Superior temporal gyrus (tissue), 1 donor: ENCODE data around the gene CAPRIN2.

ENCODE experiments used
- DNase-seq: peaks from one replicate; pipeline ENCODE4 v3.0.0-alpha.2; 2016; ENCODE audit errors: extremely low spot score

Gene CAPRIN2, protein sequence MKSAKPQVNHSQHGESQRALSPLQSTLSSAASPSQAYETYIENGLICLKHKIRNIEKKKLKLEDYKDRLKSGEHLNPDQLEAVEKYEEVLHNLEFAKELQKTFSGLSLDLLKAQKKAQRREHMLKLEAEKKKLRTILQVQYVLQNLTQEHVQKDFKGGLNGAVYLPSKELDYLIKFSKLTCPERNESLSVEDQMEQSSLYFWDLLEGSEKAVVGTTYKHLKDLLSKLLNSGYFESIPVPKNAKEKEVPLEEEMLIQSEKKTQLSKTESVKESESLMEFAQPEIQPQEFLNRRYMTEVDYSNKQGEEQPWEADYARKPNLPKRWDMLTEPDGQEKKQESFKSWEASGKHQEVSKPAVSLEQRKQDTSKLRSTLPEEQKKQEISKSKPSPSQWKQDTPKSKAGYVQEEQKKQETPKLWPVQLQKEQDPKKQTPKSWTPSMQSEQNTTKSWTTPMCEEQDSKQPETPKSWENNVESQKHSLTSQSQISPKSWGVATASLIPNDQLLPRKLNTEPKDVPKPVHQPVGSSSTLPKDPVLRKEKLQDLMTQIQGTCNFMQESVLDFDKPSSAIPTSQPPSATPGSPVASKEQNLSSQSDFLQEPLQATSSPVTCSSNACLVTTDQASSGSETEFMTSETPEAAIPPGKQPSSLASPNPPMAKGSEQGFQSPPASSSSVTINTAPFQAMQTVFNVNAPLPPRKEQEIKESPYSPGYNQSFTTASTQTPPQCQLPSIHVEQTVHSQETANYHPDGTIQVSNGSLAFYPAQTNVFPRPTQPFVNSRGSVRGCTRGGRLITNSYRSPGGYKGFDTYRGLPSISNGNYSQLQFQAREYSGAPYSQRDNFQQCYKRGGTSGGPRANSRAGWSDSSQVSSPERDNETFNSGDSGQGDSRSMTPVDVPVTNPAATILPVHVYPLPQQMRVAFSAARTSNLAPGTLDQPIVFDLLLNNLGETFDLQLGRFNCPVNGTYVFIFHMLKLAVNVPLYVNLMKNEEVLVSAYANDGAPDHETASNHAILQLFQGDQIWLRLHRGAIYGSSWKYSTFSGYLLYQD

DNA sequence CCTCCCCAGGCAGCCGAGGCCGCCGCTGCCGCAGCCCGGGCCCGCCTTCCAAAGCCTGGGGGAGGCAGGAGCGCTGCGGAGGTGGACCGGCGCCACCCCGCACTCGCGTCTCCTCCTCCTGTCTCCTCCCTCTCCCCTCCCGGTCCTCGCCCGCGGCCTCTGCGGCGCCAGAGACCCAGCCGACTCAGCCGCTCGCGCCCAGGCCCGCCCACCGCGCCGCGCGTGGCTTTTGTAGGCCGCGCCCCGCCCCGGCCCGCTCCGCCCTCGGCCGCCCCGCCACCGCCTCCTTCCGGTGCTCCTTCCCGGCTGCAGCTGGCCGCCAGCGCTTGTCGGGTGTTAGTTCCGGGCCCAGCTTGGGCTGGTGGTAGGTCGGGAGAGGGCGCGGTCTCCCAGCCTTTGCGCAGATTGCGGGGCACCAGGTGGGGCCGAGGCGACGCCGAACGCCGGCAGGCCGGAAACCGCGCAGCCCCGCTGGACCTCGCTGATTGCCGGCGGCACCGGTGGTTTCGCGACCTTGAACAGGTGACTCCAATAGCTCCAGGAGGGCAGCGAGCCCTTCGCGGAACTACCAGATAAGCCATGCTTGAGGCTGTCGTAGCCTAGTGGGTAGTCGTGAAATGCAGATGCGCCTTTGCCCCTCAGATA, at the start of gene CAPRIN2:
CAPRIN2 (minus strand) TSS at position 202 of the 645 bp plus-strand sequence. CDS start 1,431 bp downstream, outside the sequence.
- peak; percentile 84 for DNase-seq

DNA sequence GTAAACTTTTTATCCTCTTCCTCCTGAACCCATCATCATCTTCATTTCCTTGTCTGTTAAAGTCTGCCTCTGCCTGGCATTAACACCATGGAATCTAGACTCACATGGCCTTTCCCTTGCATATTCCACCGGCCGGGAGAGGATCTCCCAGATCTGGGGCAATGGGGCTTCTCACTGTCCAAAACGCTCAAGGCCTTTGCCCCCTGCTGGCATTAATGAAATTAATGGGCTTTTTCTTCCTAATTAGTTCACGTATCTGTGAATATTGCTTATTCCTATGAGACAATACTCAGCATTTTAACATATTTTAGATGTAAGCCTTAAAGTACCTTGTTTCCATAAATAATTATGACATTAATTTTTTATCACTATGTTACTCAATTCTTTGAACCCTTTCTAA, 42.9 kb upstream of the CAPRIN2 start:
- no peak for DNase-seq

DNA sequence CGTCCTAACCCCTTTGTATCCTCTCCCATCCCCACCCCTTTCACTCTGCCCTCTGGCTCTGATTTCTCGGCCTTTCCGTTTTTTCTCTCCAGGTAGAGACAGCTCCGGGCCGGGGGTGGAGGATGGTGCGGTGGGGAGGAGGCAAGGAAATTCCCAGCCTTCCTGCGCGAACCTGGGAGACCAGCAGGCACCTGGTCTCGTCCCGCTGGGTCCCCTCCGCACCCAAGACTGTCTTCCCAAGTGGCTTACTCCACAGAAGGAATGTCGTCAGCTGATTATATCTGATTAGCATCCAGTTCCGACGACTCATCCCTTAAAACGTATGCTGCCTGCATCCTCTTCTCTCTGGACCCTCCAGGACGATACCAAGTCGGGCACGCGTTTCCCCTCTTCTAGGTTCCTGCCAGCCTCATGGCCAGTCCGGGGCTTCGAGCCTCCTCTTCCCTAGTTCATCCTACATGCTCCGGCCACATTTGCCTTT, 42.2 kb upstream of the CAPRIN2 start:
- no peak for DNase-seq

DNA sequence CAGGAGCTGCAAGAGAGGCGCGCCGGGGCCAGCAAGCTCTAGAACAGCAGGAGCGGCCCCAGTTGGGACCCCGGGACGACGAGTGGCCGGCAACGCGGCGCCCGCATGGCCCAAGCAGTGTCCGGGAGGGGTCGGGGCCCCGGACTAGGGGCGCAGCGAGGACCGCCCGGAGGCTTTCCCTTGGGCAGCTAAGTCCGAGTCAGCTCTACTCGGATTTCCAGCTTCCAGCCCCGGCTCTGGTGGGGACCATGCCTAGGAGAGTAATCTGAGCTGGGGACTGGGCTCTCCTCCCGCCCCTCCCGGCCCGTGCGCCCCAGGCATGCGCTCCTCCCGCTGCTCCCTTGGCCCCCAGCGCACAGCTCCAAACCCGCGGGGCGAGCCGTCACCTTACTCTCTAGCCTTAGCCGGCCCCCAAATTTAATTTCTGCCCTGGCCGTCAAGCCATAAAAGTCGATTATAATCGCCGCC, 41.6 kb upstream of the CAPRIN2 start:
- no peak for DNase-seq

DNA sequence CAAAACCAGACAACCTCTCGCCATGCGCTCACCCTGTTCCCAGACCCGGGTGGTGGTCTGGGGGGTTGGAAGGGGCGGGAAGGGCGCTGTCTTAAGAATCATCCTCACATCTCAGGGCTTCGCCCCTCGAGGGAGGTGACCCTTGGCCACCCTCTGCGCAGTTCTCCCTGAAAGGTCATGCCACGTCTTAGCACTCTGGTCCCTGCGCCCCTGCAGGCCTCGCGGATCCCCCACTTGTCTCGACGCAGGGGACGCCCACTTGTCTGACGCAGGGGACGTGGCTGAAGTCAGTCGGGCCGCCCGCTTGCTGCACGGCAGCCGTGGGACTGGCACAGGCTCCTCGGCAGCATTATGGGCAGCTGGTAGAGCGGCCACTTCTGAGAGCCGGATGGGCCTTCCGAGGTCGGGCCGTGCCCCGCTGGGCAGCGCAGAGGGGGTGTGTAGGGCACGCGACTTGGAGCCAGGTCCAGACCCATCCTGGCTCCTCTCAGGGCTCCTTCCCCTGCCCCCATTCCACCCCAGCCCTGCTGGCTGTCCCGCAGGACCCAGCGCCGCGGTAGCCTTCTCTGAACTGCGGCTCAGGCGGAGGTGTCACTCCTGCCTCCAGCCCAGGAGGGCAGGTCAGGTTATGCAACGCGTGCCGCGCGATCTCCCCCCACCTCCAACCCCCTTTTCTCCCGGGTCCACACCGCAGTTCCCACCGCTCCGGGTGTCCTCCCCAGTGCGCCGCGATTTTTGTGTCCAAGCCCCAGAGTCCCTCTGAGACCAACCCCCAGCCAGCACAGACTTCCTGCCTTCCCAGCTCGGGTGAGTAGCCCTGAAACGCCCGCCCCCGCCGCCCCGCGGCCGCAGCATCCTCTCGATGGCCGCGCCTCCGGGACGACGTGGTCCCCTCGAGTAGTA, 40.9 kb upstream of the CAPRIN2 start:
- DNase-seq, result no peak

DNA sequence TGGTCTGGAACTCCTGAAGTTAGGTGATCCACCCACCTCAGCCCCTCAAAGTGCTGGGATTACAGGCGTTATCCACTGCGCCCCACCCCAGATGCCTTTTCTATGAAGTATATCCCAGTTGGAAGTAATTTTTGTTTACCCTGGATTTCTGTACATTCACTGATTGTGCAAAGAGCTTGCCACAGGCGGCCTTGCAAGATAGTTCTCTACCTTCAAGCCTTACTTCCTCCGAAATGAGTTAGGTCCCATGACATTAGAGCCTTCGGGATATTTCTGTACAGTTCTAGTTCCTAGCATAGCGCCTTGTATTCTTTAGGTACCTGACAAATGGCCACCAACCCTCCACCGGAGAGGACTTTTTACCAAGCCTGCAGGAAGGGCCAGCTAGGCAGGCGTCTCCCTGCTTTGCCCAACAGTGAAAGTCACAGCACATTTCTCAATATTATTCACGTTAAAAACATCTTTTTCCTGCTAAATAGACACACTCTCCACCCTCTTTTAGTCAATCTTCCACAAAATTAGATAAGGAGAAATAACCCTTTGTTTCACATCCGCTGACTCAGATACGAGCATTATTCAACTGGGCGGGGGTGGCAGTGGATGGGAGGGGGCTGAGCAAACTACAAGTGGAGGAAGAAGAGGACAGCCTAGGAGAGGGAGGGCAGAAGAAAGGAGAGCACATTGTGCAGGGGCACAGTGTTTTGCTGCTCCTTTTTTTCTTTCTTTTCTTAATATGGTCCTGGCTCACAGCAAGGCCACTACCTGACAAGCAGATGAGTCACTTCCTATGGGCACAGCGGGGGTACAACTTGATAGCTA, 40.0 kb upstream of the CAPRIN2 start:
- no peak for DNase-seq

DNA sequence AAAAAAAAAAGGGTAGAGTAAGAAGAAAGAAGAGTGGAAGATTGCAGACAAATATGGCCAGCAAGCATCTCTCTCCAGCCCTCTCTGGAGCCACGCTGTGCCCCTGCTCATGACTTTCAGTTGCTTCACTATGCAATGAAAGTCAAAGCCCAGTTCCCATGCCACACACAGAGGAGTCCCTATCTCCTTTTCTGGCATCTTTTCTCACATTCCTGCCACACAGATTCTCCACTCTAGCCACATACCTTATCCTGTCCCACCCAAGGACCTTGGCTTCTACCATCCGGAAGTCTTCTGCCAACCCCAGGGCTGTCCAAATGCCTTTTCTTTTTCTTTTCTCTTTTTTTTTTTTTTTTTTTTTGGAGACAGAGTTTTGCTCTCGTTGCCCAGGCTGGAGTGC, 39.3 kb upstream of the CAPRIN2 start:
- DNase-seq, result no peak

DNA sequence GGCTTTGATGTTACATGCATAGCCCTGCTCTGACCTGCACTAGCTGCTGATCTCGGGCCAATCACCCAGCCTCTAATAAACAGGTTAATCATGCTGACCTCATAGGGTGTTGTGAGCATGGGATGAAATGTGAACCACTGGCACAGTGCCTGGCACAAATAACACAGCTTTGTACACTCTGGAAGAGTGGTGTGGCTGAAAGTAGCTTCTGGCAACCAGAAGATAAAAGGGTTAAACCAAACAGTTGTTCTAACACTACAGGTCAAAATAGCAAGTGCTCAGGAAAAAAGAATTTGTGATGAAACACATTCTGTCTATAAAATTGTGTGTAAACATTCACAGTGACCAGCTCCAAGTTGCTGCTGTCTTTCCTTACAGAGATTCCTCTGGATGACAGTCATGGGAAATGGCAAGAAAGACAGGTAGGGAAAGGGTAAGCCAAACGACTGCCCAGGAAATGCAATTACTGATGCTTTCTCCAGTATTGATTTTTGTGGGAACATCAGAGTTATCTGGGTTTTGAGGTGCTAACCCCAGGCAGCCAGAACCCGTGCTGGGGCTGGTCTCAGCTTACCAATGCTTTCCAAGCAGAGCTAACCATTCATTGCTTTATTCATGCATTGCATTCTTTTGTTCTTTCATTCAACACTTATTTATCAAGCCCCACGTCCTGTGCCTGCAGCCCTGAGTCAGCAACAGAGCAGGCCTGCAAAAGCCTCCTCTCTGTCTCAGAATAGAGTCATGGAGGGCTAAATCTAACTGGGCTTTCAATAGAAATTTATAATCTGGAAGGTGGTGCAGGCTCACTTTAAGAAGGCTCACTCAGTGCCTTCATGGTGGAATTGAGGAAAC, 38.1 kb upstream of the CAPRIN2 start:
- DNase-seq, result no peak

DNA sequence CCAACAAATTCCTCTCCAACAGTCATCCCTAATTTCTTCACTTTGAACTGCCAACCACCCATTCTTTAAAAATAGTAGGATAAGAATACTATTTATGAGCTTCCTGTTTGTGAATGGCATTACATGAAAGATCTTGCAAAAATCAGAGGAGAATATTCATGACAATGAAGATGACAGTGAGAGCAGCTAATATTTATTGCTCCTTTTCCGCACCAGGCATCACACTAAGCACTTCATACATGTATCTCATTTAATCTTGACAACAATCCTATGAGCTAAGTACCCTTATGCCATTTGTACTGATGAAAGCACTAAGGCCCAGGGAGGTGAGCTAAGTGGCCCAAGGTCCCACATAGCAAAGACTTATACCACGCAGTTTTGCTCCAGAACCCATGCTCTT, 37.3 kb upstream of the CAPRIN2 start:
- no peak for DNase-seq

DNA sequence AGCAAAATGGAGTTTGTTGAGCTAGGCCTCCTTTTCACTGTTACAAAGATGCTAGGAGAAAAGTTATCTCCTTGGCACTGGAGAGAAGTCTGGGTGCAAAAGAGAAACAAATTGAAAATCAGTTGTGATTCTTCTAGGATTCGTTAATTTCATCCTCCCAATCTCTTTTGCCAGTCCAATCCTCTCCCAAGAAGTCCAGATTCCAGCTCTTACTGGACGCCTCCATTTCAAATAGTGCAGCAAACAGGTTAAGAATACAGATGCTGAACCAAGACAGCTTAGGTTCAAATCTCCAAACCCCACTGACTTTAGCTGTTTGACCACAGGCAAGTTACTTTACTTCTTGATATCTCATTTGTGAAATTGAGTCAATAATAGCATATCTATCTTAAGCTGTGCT, 34.0 kb upstream of the CAPRIN2 start:
- no peak for DNase-seq

DNA sequence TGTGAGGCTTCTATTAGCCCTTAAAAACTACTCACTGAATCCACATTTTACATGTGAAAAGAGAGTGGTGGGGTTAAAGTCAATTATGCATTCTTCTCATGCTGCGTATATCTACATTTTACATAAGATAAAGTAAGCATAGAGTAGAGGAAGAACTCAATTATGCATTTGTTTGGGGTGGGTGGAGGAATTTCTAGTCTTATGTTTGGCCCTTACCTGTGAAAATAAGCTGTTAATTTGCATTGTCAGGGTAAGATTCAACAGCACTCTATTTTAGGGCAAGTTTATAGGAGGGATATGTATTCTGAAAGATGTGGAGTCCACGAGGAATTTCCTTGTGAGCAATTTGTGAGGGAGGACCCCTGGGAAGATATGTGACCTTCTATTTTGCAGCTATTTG, 30.9 kb upstream of the CAPRIN2 start:
- DNase-seq, result no peak

DNA sequence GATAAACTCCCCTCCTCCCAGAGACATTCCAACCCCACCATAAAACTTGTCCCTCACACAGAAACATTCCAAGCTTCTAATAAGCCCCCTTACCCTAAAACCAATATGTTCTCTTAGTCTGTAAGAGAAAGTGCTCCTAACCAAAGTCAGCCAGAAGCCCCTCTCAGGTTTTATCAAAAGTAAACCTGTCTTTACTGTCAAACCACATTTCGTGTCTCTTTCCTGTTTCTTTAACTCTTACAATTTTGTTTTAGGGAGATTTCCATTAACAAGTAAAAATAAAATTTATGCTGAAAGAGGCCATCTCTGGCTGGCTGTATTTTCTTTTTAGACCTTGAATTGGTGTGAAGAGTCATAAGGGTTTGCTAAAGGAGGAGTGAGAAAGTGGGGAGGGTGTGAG, 29.8 kb upstream of the CAPRIN2 start:
- no peak for DNase-seq

DNA sequence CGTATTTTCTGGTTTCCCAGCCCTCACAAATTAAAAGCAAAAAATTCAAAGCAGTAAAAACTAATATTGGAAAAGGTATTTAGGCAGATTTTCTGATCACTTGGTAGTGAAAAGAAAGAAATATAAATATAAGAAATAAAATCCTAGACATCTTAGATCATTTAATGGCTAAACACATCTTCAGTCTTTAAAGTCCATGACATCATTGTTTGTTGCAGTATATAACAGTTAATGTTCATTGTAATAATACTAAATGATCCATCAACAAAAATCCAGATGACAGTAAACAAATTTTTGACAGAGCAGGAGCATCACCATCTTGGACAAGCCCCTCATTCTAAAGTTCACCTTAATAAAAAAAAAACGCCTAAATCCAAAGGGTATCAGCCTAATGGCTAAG, 29.2 kb upstream of the CAPRIN2 start:
- DNase-seq, result no peak

DNA sequence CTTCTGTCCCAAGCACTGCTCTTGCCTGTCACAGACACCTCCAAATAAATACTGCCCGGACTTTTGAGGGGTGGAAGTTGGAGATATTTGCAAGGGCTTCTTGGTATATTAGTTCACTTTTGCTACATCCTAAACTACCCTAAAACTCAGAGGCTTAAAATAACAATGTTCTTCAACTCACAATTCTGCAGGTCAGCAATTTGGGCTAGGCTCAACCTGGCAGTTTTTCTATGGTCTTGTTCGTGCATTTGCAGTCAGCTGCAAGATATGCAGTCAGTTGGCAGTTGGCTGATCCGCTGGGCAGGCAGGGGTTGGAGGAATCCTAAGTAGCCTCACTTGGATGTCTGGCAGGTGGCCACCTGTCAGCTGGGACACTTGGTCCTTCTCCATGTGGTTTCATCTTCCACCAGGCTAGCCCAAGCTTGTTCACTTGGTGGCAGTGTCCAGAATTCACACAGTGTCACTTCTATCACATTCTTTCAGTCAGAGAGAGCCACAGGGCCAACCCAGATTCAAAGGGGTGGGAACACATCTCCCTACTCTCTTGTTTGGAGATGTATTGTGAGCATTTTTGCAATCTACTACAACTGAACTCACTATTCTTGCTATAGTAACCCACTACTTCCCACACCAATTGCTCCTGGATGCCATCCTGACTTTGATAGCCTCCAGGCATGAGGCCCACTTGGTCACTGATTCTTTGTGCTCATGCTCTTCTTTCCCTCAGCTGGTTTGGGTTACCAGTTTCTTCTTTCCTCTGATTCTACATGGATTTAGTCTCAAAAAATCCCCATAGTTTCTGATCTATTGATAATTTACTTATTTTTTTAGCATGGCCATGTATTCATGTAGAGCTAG, 27.8 kb upstream of the CAPRIN2 start:
- DNase-seq, result no peak

DNA sequence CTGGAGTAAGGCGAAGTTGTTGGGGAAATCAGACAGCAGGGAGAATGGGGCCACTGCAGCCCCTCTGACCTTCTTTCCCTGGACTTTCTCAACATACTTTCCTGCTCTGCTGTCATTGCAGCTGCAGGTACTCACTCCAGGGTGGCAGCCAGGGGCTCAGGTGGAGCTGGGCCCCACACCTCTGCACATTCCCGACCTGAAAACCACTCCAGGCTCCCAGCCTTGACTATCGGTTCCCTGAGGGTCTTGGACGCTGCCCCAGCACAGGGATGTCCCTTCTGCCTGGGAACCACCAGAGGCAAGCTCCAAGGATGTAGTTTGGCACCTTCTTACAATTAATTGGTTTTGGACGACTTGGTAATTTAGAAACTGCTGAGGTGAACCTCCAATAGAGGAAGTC, 24.8 kb upstream of the CAPRIN2 start:
- DNase-seq, result no peak

DNA sequence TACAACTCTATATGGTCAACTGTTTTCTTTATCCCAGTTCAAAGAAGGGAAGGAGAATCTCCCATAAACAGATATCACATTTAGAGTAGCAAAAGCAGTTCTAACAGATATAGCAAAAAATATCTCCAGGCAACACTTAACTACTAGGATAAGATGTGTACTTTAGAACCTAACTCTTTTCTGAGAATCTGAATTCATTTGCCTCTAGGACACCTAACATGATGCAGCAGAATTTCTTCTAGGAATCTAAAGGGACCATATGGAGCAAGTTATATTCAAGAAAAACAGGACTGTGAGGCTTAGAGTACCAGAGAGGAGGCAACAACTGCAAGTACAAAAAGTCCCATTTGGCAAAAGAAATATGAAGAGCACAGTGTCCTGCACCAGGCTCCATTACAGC, 24.4 kb upstream of the CAPRIN2 start:
- no peak for DNase-seq

DNA sequence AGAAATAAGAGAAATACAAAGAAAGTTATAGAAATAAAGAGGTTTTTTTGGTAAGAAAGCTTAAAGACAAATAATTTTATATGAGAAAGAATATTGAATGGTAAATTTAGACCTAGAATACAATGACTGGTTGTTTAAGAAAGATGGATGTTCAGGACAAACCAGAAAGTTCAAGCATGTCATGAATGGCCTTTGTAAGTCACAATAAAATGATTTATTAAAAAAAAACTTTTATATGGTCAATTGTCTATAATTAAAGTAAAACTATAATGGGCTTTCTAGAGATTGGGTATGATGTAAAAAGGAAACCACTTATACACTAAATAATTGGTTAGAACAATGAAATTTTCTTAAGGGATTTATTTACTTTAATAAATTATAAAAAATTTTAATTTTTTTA, 19.8 kb upstream of the CAPRIN2 start:
- no peak for DNase-seq

DNA sequence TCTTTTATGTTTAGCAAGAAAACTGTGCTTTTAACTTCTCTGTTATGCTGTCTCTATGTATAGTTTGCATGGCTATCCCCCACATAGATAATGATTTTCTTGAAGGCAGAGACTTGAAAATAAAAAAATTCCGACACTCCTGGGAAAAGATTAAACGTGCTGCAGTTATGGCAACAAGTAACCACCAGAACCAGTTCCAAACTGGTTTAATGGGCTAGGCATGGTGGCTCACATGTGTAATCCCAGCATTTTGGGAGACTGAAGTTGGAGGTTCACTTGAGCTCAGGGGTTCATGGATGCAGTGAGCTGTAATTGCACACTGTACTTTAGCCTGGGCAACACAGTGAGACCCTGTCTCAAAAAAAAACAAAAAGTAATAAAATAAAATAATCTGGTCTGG, 15.1 kb upstream of the CAPRIN2 start:
- DNase-seq, result no peak
